Cardiac septum (tissue), 1 donor: ENCODE results near the gene CUX1. TPM values are rescaled to one million over a fixed set of nuclear protein-coding genes. Genes with fewer than 3 reads are reported as not detected.

Experiments used
- DNase-seq: peaks from one replicate; pipeline ENCODE4 v3.0.0-alpha.2; 2020; ENCODE audit warnings: low spot score
- intact Hi-C: fragments of 100-400 bp; cut with DNase I; formaldehyde crosslinking; loops from one replicate; pipeline ENCODE4 v1.14.0; 2022
- total RNA-seq: library from RNA; stranded (reverse); fragmentation: NEBNext Ultra II Directional; extraction: Animal tissue kit (Norgen Biotek cat#: 25700); gene quantifications from one replicate; pipeline ENCODE4 v1.2.1, GENCODE V29; 2021
- donor health status: DM: no; HTN: no; CAD: no.

The CUX1 gene
- total RNA-seq, 1 donor from 2014 or later, result 171 TPM

DNA sequence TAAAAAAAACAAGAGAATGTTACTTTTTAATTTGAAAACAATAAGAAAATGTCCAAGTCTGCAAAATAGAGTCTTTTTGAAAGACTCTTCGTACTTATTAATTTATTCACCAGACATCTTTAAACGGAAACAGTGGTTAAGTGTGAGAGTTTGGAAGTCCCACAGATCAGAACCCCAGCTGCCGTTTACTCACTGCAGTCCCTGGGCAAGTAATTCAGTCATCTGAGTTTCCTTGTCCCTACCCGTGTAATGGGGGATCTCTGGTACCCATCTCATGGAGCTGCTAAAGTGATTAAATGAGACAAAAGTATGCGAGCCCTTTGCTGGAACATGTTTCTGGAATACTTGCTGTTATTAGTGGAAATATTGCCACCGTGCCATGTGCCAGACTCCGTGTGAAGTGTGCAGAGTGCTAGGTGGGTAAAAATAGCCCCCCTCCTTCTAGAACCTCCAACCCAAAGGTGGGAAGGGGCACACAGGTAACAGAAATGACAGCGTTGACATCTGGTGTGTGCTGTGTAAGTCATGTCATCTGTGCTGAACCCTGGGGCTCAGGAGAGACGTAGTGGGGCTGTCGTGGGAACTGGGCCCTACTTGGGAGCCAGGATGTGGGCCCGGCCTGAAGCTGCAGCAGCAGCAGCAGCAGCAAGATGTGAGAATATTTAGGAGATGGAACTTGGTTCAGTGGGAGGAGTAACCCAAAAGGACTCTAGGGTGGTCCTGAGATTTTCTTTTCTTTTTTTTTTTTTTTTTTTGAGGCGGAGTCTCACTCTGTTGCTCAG, 140.5 kb downstream of the CUX1 start:
- intact Hi-C loops, result no loop called here

DNA sequence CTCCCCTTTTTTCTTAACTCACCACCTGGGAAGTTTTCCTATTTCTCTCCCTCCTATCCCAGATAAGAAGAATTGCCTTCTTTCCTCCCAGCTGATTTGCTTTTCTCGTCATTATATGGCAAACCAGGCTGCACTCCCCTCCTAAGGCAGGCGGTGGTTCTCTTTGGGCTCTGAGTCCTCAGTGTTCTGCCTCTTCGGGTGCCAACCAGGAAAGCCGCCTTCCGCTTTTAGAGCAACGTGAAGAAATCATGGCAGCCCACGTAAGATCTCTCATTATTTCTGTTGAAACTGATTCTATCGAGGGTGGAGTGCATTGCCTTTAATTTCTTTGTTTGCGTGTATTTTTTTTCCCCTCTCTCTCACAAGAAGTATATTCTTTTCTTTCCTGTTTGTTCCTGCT, 141.9 kb downstream of the CUX1 start:
- intact Hi-C loops, result no loop called here
- no peak for DNase-seq

More for the DNA sequence above, 140.5 kb downstream of the CUX1 start:
- no peak for DNase-seq

DNA sequence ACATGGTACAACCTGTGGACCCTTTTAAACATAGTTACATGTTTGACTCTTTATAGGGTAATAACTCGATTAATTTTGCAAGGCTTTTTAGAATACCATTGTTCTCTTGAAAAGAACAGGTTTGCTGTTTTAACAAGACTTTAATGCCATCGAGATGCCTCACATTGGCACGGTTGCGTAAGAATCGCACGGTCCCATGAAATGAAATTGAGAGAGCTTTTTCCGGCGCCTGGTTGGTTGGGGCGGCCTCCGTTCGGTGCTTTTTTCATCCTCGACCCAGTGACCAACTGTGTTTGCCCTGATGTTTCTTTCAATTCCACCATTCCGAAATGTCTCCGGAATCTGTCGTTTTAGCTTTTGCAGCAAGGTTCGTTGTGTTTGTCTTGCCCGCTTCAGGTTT, 142.4 kb downstream of the CUX1 start:
- intact Hi-C loops, result no loop called here

DNA sequence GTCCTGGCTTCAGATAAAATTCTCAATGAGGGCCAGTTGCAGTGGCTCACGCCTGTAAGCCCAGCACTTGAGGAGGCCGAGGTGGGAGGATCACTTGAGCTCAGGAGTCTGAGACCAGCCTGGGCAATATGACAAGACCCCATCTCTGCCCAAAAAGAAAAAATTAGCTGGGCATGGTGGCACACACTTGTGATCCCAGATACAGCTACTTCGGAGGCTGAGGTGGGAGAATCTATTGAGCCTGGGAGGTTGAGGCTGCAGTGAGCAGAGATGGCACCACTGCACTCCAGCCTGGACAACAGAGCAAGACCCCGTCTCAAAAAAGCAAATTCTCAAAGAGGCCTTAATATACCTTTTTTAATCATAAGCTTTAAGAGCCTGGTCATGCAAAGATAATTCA, 142.9 kb downstream of the CUX1 start:
- DNase-seq, result no peak
- intact Hi-C loops, result no loop called here

More for the DNA sequence above, 142.4 kb downstream of the CUX1 start:
- no peak for DNase-seq

DNA sequence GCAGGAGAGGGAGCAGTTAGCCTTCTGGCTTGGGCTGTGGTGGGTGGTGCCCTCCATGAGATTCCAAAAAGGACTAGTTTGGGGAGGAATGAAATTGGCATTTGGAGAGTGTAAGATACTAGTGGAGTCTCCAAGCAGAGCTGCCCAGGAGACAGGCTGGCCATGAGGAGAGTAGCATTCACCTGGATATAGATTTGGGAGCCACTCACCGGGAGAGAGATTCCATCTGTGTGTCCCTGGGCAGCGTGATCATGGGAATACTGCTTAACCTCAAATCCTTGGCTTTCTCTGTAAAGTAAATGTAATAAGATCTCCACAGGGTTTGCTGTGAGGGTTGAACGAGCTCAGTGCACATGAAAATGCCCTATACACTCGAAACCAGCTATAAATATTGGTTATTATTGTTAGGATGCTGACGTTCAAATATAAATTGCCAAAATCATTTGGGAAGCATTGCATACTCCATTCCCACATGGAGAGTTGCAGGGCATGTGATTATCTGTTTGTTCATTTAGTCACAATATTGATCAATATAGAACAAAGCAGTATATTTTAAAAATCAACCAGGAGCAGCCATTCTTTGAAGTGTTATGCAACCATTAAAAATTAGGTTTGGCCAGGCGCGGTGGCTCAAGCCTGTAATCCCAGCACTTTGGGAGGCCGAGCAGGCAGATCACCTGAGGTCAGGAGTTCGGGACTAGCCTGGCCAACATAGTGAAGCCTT, 143.7 kb downstream of the CUX1 start:
- intact Hi-C loops, result no loop called here
- DNase-seq, result no peak

DNA sequence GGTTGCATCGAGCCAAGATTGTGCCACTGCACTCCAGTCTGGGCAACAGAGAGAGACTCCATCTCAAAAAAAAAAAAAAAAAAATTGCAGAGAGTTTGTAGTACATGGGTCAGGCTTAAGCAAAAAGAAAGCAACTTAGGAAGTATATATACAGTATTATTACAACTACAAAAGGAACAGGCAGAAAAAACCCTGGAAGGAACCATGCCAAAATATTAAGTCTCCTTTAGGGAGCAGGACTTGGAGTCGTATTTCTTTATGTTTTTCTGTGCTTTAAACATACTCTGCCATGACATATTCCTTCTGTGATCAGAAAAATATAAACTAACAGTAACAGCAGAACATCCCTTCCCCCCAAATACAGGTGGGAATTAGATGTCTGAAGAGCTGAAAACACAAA, 144.4 kb downstream of the CUX1 start:
- DNase-seq, result no peak

DNA sequence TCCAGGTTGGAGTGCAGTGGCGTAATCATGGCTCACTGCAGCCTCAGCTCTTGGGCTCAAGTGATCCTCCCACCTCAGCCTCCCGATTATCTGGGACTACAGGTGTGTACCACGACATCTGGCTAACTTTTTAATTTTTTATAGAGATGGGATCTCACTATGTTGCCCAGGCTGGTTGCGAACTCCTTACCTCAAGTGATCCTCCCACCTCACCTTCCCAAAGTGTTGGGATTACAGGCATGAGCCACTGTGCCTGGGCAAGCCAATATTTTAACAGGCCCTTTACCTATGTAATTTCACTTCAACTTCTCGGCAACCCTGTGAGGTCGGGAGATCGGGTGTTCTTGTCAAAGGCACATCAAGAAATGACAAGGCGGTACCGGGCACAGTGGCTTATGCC, 146.3 kb downstream of the CUX1 start:
- intact Hi-C loops, result no loop called here
- no peak for DNase-seq

More for the DNA sequence above, 144.4 kb downstream of the CUX1 start:
- intact Hi-C loops, result no loop called here

DNA sequence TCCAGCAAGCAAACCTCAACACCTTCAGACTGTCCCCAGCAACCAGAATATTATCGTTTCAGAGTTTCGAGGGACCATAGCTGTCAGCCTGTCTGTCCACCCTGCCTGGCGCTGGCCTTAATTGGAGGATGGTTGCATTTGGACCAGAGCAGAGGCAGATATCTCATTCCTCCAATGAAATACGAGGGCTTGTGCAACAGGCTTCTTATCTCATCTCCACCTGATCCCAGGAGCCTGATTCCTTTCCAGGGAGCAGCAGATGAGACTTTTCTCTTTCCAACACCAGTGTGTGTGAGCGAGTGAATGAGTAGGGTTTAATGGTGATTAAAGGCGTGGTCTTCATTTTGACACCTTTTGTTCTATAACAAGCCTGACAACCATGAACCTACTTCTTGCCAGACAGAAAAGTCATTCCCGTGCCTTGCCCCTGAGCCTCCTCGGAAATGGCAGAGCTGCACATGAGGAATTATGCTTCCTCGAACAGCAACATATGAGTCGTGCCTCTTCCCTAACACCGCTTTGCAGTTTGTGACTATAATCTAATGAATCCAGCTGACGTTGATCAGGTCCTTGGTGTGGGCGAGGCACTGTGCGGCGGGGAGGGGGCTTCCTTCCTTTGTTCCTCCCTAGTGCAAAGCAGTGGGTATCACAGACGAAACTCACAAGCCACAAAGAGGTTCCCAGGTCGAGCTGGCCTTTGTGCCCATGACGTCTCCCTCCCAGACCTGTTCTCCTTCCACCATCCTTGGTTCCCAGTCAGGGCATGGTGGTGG, 147.4 kb downstream of the CUX1 start:
- no peak for DNase-seq
- intact Hi-C loops, result no loop called here

DNA sequence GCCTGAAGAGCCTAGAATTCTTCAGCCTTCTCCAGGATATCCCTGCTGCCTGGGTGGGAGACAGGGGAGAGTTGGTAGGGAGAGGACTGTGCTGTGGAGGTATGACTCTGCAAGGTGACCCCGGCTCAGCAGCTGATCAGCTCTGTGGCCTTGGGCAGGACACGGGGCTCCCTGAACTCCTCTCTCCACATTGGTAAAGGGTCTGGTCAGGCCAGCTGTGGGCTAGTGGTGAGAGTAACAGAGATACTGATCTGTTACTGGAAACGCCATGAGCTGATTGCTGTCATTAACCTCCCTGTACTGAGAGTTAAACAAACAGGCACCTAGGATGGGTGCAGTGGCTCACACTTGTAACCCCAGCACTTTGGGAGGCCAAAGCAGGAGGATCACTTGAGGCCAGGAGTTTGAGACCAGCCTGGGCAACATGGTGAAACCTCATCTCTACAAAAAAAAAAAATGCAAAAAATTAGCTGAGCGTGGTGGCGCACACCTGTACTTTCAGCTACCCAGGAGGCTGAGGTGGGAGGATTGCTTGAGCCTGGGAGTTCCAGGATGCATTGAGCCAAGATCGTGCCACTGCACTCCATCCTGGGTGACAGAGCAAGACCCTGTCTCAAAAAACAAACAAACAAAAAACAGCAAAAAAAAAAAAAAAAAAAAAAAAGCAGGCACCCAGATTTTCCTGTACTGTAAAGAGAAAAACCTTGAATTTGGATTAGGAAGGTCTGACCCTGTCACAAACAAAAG, 151.5 kb downstream of the CUX1 start:
- intact Hi-C loops, result no loop called here
- no peak for DNase-seq

DNA sequence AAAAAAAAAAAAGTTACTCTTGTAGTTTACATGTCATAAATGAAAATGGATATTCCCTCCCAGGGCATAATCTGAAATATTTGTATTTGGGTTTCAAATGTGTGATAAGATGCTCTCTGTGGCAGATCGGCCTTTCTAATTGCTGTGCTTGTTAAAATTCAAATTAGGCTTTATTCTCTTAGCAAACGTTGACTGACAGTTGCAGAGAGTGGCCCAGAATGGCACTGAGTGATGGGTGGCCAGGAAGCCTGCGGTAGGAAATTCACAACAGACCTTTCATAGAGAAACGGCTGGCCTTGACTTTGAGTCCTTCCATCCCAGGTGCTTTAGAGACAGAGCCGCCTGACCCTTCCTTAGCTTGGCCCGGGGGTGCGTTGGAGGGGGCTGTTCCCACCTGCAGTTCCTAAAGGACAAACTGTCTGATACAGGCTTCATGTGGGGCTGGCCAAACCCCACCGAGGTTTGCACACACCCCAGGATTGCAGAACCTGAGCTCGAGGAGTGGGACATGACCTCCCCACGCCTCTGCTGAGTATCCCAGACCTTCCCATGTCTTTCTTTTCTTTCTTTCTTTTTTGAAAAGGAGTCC, 152.7 kb downstream of the CUX1 start:
- DNase-seq, result no peak
- intact Hi-C loops, result no loop called here

DNA sequence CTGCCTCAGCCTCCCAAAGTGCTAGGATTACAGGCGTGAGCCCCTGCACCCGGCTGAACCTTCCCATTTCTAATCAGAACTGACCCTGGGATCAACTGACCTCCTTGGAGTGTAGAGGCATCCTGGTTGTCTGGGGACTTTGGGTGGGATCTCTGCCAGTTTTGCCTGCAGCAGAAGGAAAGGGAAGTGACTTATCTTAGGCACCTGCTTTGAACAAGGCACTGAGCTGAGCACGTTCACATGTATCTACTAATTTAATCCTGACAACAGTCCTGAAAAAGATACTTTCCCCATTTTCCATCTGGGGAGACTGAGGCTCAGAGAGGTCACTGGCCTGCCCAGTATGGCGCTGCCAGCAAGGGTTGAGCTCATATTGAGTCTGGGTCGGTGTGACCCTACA, 153.4 kb downstream of the CUX1 start:
- intact Hi-C loops, result no loop called here
- no peak for DNase-seq

DNA sequence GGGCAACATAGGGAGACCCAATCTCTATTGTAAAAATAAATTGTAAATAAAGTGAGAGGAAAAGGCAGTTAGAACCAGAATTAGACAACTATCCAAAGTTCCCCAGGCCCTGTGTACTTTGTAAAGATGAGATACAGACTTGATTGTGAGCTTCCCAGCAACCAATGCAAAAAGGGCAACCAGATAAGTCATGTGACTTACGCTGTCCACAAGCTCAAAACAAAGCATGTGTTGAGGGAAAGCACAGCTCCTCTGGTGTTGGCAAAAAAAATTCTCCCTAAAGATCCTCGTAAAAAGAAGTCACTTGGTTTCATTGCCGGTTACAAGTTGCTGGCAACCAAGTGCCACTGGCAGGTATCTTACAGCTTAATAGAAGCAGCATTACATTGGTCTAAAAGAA, 154.0 kb downstream of the CUX1 start:
- intact Hi-C loops, result no loop called here
- no peak for DNase-seq

DNA sequence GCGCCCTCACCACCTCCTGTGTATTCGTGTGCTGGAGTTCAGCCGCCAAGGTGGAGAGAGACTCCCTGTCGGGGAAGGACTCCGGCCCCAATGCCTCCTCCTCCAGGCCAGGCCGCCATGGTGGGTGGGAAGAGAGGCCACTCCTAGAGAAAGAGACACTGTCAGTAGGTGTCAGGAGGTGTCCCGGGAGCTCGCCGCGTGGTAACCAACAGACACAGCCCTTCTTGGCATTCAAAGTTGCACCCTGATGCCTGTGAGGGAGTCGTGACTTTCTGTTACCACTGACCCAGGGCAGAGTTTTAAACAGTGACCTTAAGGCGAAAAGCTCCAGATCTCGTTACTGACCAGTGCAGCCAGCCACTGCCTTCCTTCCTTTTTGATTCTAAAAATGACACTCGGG, 155.2 kb downstream of the CUX1 start:
- no peak for DNase-seq
- intact Hi-C loops, result no loop called here

DNA sequence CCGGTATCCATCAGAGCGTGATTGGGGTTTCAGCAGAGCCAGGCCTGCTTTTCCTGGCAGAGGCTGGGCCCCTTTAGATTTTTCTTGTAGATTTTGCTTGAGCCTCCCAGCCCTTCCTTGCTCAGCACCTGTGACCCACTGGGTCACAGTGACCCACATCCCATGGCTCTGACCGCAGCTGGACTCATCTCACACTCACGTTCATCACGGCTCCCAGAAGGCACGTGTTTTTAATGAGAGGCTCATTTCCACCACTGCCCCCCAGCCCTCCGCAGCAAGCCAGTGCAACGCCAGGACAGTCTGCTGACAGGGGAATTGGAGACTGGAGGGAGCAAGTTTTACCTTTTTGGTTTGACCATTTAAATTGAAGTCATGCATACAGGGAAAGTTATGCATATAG, 155.7 kb downstream of the CUX1 start:
- intact Hi-C loops, result no loop called here
- no peak for DNase-seq

DNA sequence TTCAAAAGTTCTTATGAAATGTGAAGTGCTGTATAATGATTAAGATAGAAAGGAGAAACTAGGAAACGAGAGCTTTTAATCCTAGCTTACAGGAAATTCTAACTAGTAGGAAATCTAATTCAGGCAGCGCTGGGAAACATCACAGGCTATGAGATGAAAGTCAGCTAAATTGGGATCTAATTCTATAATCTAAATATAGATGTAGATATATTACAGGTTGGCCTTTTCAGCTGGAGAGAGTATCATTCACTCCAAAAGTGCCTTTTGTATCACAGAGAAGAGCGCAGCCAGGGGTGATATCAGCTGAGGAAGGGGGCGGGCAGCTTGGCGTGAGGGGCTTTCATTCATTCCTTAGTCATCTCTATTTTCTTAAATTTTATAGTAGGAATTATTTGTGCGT, 157.0 kb downstream of the CUX1 start:
- no peak for DNase-seq
- intact Hi-C loops, result no loop called here

DNA sequence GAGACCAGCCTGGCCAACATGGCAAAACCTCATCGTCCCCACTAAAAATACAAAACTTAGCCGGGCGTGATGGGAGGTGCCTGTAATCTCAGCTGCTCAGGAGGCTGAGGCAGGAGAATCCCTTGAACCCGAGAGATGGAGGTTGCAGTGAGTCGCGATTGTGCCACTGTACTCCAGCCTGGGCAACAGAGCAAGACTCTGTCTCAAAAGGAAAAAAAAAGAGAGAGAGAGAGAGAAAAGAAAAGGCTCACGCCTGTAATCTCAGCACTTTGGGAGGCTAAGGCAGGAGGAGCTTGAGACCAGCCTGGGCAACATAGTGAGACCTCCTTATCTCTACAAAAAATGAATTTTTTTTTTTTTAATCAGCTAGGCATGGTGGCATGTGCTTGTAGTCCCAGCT, 157.6 kb downstream of the CUX1 start:
- no peak for DNase-seq

DNA sequence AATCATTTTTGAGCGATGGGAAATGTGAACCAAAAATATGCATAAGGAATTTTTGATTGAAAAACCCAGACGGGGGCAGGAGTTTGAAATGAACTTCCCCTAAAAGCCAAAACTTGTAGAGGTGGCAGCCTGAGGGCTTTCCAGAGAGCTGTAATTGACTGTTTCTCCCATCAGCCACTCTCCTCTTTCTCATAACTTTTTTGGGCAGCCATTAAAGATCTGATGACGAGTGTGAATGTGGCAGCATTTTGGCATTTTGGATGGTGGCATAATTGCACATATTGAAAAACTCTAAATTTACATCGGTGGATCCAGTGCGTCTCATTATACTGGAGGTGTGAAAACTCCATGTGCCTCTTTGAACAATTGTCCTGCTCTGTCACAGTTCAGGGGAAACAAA, 159.0 kb downstream of the CUX1 start:
- DNase-seq, result no peak
- intact Hi-C loops, result no loop called here

More for the DNA sequence above, 157.6 kb downstream of the CUX1 start:
- intact Hi-C loops, result no loop called here

DNA sequence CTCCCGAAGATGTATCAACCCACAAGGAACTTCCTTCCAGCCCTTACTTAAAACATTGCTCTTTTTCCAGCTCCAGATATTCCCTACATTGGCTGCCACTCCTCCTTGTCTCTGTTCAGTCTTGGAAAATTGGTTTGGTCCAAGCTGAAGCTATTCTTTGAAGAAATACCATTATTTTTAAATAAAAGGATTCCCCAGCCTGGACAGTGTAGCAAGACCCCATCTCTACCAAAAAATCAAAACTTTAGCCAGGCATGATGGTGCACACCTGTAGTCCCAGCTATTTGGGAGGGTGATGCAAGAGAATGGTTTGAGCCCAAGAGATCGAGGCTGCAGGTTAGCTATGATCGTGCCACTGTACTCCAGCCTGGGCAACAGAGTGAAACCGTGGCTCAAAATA, 159.8 kb downstream of the CUX1 start:
- intact Hi-C loops, result no loop called here
- no peak for DNase-seq

DNA sequence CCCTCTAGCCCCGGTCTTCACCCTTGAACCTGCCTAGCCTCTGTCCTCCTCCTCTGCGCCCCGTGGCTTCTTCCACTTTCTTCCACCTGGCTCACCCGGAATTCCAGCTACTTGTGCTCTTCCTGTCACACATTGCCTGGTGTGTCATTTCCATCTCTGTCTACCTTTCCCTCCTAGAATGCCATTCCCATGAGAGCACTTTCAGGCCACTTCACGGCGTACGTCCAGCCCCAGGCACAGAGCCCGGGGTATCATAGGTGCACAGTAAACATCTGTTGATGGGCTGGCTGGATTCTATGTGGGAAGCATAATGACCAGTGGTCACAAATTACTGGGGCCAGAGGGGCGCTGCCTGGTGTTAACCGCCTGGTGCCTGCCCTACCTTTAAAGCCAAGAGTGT, 161.3 kb downstream of the CUX1 start:
- no peak for DNase-seq
- intact Hi-C loops, result no loop called here
